Urinary bladder (tissue), 4 donors: ENCODE data around the gene CPNE7. TPM values are rescaled to one million over a fixed set of nuclear protein-coding genes. Genes with fewer than 3 reads are reported as not detected.

Source experiments
- DNase-seq: peaks from one replicate; pipeline ENCODE4 v3.0.0-alpha.2; 2015; ENCODE audit errors: extremely low spot score
- H3K27ac ChIP-seq: one replicate; pipeline ENCODE4 v1.5.1; 2013; ENCODE audit warnings: low read depth, mild to moderate bottlenecking, moderate library complexity
- H3K36me3 ChIP-seq: one replicate; pipeline ENCODE4 v1.6.1; 2013; ENCODE audit warnings: mild to moderate bottlenecking, moderate library complexity; ENCODE audit not compliant: insufficient read depth
- H3K4me1 ChIP-seq: one replicate; pipeline ENCODE4 v1.6.1; 2013; ENCODE audit warnings: mild to moderate bottlenecking, moderate library complexity; ENCODE audit not compliant: insufficient read depth
- H3K4me3 ChIP-seq: one replicate; pipeline ENCODE4 v1.5.1; 2013; ENCODE audit warnings: low read depth, low read length
- WGBS: extraction: QIAGEN DNeasy Blood & Tissue Kit; methylation state at CpG from one replicate; pipeline ENCODE4 v1.1.7; 2013; 5-methylcytosine and 5-hydroxymethylcytosine counted together
- polyA plus RNA-seq: library from polyadenylated mRNA; stranded (reverse); fragments of 200-250 nt; gene quantifications from one replicate; pipeline ENCODE4 v1.2.3, GENCODE V29; 2013
- total RNA-seq: library from RNA; depleted of rRNA; stranded (reverse); fragments of >200 nt; gene quantifications from one replicate; pipeline ENCODE4 v1.2.3, GENCODE V29; 2014
- donor health status: healthy with polysubstance abuse.
- donor health status: healthy.

CPNE7 gene
- total and polyA plus RNA-seq, 2 donors: 1.8 TPM; not detected in 1

DNA sequence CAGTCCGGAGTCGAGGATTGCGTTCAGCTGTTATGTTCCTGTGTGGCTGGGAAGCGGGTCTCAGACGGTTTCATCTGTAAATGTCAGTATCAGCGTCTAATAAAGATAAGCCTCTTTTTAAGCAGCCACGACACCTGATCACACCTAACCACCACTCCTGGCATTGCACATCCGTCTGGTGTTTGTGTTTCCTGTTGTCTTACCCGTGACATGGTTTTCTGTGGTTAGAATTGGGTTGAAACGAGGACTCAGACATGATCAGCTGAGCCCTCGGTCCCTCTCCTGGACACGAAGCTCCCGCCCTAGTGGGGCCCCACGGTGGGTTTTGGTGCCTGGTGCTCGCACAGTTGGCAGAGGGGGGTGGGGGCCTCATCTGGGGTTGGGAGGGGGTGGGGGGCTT, 18.3 kb downstream of the CPNE7 start:
- Histone ChIP-seq H3K4me1 (no peaks in the 10 kb centered on the region), H3K27ac (no peak overlapping the region), H3K36me3 (no peaks in the 10 kb centered on the region), H3K4me3 (no peak overlapping the region)
- WGBS: 49% methylated on average over 15 of the region's 15 CpGs
- no peak for DNase-seq

DNA sequence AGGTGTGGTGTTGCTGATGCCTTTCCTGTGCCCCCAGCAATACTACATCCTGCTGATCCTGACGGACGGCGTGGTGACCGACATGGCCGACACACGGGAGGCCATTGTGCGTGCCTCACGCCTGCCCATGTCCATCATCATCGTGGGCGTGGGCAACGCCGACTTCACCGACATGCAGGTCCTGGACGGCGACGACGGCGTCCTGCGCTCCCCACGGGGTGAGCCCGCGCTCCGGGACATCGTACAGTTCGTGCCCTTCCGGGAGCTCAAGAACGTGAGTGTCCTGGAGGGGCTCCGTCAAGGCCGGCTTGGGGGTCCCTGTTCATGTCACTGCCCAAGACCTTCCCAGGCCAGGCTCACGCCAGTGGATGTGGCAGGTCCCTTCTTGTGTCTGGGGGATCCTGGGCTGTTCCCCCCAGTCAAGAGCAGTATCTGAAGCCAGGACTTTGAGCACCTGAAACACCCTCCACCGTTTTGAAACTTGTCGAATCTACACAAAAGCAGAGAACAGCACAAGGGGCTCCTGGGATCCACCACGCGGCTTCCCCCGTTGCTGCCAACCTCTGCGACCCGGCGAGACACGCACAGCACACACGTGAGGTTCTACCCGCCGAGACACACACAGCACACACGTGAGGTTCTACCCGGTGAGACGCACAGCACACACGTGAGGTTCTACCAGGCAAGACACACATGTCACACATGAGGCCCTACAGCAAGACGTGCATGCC, 19.9 kb downstream of the CPNE7 start:
- Histone ChIP-seq H3K4me3 (no peak overlapping the region), H3K27ac (no peak overlapping the region), H3K4me1 (no peaks in the 10 kb centered on the region), H3K36me3 (no peaks in the 10 kb centered on the region)
- 94% methylated on average over 47 of the region's 47 CpGs for WGBS
- no peak for DNase-seq

GRCh38 chr16:89596061-89596689, 20.6 kb downstream of the CPNE7 start:
- no peak for DNase-seq
- H3K4me1 ChIP-seq: no peaks in the 10 kb centered on the region
- H3K36me3 ChIP-seq: no peaks in the 10 kb centered on the region
- H3K27ac ChIP-seq: no peak overlapping the region
- WGBS: 82% methylated on average over 25 of the region's 25 CpGs
- no peak overlapping the region for H3K4me3 ChIP-seq

DNA sequence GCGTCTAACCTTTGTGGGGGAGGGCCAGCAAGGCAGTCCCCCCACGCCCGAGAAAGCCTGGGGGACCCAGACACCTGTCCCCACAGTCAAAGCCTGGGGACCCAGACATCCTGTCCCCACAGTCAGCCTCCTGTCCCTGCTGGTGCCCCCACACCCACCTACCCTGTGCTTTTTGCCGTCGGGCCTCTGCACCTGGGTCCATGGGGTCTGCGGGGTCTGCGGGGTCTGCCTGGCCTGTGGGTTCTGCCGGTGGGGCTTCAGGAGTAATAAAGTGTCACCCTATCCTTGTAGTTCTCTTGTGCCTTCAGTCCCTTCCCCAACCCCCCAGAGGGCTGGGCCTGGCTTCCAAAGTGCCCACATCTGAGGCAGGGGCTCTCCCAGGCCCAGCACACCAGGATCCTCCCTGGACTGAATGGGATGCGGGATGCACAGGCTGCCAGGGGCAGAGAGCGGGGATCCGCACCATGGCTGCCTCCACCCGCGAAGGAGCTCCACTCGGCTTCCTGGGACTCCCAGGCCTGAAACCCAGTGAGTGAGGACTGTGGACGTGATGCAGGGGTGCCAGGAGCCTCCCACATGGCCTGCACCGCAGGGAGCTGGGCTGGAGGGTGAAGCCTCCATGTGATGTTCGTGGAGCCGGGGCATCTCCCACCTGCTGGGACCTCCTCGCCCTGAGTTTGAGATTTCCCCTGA, 21.5 kb downstream of the CPNE7 start:
- Histone ChIP-seq H3K4me1 (no peaks in the 10 kb centered on the region), H3K27ac (no peak overlapping the region), H3K4me3 (no peak overlapping the region), H3K36me3 (no peaks in the 10 kb centered on the region)
- DNase-seq: no peak
- WGBS: 85% methylated on average over 19 of the region's 19 CpGs

GRCh38 chr16:89598199-89598598, 22.6 kb downstream of the CPNE7 start:
- no peak for DNase-seq
- H3K36me3 ChIP-seq: no peaks in the 10 kb centered on the region
- 75% methylated on average over 14 of the region's 14 CpGs for WGBS
- H3K4me1 ChIP-seq: no peaks in the 10 kb centered on the region
- H3K4me3 ChIP-seq: no peak overlapping the region
- H3K27ac ChIP-seq: no peak overlapping the region

DNA sequence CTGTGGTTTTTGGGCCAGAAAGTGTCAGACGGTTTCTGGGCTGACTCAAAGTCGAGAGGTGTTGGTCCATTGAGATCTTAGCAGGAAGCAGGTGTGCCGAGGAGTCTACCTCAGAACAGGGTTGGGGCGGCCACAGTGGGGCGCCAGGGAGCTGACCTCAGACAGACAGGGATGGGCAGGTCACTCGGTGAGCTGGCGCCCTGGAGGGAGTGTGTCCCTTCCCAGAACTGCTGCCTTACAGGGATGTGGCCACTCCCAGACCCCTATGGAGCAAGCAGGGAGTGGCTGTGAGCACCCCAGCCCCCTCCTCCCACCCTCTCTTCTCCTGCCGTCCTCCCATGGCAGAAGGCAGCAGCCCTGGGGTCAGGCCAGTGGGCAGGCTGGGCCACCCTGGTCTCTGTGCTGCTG, 23.9 kb downstream of the CPNE7 start:
- Histone ChIP-seq H3K4me1 (no peaks in the 10 kb centered on the region), H3K4me3 (no peak overlapping the region), H3K36me3 (no peaks in the 10 kb centered on the region), H3K27ac (no peak overlapping the region)
- no peak for DNase-seq
- 38% methylated on average over 8 of the region's 8 CpGs for WGBS

GRCh38 chr16:89599902-89600301, 24.3 kb downstream of the CPNE7 start:
- H3K27ac ChIP-seq: no peak overlapping the region
- no peaks in the 10 kb centered on the region for H3K4me1 ChIP-seq
- no peak overlapping the region for H3K4me3 ChIP-seq
- no peaks in the 10 kb centered on the region for H3K36me3 ChIP-seq
- 76% methylated on average over 10 of the region's 10 CpGs for WGBS
- DNase-seq: no peak

DNA sequence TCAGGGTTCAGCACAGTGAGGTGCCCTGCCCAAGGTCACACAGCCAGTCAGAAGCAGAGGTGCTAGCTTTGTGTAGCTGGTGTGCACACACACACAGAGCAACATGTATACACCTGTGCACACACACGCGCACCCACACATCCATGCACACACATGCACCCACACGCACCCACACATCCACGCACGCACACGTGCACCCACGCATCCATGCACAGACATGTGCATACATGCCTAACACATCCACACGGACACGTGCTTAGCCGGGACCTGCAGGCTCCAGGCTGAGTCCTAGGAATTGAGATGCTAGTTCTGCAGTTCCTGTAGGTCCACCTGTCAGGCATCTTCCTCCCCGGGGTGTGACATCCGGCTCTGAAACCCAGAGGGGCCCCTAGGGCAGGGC, 24.9 kb downstream of the CPNE7 start:
- H3K36me3 ChIP-seq: no peaks in the 10 kb centered on the region
- H3K27ac ChIP-seq: no peak overlapping the region
- H3K4me1 ChIP-seq: no peaks in the 10 kb centered on the region
- WGBS: 79% methylated on average over 12 of the region's 12 CpGs
- no peak for DNase-seq
- H3K4me3 ChIP-seq: no peak overlapping the region

DNA sequence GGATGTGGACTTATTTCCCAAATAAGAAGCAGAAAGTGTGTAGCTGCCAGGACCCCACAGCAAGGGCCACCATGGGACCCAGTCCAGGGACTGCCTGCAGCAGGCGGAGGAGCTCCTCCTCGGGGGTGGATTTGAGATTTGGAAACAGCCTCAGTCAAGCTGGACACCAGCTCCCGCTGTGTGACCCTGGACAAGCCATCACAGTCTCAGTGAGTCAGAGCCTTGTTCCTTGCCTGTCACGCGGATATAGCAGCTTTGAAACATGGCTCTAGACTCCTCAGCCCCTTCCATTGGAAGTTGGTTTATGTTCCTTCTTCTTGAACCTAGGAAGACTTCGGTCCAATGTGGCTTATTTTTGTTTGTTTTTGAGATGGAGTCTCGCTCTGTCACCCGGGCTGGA, 25.4 kb downstream of the CPNE7 start:
- Histone ChIP-seq H3K4me1 (no peaks in the 10 kb centered on the region), H3K36me3 (no peaks in the 10 kb centered on the region), H3K27ac (no peak overlapping the region), H3K4me3 (no peak overlapping the region)
- WGBS: 73% methylated on average over 8 of the region's 8 CpGs
- DNase-seq: no peak

GRCh38 chr16:89601906-89602272, 26.3 kb downstream of the CPNE7 start:
- 51% methylated on average over 22 of the region's 22 CpGs for WGBS
- Histone ChIP-seq H3K36me3 (no peaks in the 10 kb centered on the region), H3K27ac (no peak overlapping the region), H3K4me1 (no peaks in the 10 kb centered on the region), H3K4me3 (no peak overlapping the region)
- no peak for DNase-seq

- no peak overlapping the region for H3K27ac ChIP-seq
- H3K36me3 ChIP-seq: no peaks in the 10 kb centered on the region
- DNase-seq: peak; percentile 40
- H3K4me1 ChIP-seq: no peaks in the 10 kb centered on the region
- WGBS: 5% methylated on average over 22 of the region's 22 CpGs
- no peak overlapping the region for H3K4me3 ChIP-seq
Observed at GRCh38 chr16:89602273-89602951, 26.9 kb downstream of the CPNE7 start.

DNA sequence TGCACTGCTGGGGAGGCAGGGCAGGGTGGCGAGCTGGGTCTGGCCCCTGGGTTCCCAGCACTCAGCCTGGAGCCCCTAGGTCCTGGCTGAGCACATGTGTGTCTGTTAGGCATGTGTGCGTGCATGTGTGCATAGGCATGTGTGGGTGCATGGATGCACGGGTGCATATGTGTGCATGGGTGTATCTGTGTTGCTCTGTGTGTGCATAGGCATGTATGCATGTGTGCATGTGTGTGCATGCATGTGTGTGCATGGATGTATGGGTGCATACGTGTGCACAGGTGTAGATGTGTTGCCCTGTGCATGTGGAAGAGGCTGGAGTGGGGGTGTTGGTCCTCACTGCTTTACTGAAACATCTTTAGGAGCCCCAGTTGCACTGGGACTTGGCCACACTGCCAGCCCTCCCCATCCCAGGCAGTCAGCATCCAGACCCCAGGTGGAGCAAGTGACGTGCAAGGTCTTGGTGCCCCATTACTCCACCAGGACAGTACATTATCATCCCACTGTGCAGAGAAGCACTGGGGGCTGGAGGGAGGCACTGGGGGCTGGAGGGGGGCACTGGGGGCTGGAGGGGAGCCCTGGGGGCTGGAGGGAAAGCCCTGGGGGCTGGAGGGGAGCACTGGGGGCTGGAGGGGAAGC, 27.5 kb downstream of the CPNE7 start:
- DNase-seq: no peak
- H3K36me3 ChIP-seq: no peaks in the 10 kb centered on the region
- no peak overlapping the region for H3K27ac ChIP-seq
- H3K4me1 ChIP-seq: no peaks in the 10 kb centered on the region
- H3K4me3 ChIP-seq: no peak overlapping the region
- 66% methylated on average over 5 of the region's 5 CpGs for WGBS

DNA sequence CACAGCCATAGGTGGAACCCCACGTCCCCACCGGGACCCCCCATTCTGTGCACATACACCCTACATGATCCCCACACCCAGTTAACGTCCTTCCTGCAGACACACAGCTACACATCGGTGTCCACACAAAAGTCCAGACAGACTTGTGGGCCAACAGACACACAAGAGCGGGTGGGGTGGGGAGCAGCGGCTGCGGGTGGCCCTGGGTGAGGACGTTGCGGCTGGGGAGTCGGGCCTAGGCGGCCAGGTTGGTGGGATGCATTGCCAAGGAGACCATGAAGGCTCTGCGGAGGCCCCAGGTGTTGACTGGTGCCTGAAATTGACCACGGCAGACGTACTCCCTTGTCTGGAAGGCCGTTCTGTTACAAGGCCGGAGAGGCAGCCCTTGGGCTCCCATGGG, 29.2 kb downstream of the CPNE7 start:
- no peaks in the 10 kb centered on the region for H3K36me3 ChIP-seq
- whole genome bisulfite sequencing: 86% methylated on average over 16 of the region's 16 CpGs
- no peak overlapping the region for H3K27ac ChIP-seq
- DNase-seq: no peak
- H3K4me1 ChIP-seq: no peaks in the 10 kb centered on the region
- no peak overlapping the region for H3K4me3 ChIP-seq
